SK-N-SH (cell line): Measurements from ENCODE around the gene AKTIP.

Source experiments
- CTCF ChIP-seq: fragments of 200-600 bp; sonication (generic); IDR thresholded peaks from 2 replicates; pipeline ENCODE4 v1.6.1; 2017; ENCODE audit warnings: antibody characterized with exemption, mild to moderate bottlenecking, moderate library complexity
- EP300 ChIP-seq, 2 experiments: IDR thresholded peaks; 2 replicates each; pipeline versions ENCODE4 v1.4.0 to v1.6.1; 2012; ENCODE audit warnings: borderline replicate concordance in 1 of 2, low read depth in 1 of 2, low read length in 1 of 2
- EZH2phosphoT487 ChIP-seq: fragments of 200-600 bp; sonication (generic); IDR thresholded peaks from 2 replicates; pipeline ENCODE4 v1.6.1; 2017; ENCODE audit warnings: low read depth, mixed run types, mild to moderate bottlenecking, antibody characterized with exemption, moderate library complexity, borderline replicate concordance
- FOSL2 ChIP-seq: IDR thresholded peaks from 2 replicates; pipeline ENCODE4 v1.4.0; 2012; ENCODE audit warnings: low read depth, mild to moderate bottlenecking, moderate library complexity, borderline replicate concordance
- MAX ChIP-seq: IDR thresholded peaks from 2 replicates; pipeline ENCODE4 v1.4.0; 2012; ENCODE audit warnings: low read depth
- RXRA ChIP-seq: IDR thresholded peaks from 2 replicates; pipeline ENCODE4 v1.4.0; 2012; ENCODE audit warnings: low read depth, mild to moderate bottlenecking, borderline replicate concordance
- TAF1 ChIP-seq: IDR thresholded peaks from 2 replicates; pipeline ENCODE4 v1.6.1; 2012; ENCODE audit warnings: low read depth, mild to moderate bottlenecking, low read length, moderate library complexity, borderline replicate concordance
- USF2 ChIP-seq: fragments of 150-350 bp; IDR thresholded peaks from 2 replicates; pipeline ENCODE4 v1.6.1; 2017; ENCODE audit warnings: antibody characterized with exemption, low read length, low read depth, borderline replicate concordance

- no peak for TF ChIP-seq CTCF
- TF ChIP-seq TAF1 = no peak
- TF ChIP-seq EZH2phosphoT487 = no peak
- TF ChIP-seq USF2 = no peak
- no peak for TF ChIP-seq EP300 (IDR thresholded peaks at IDR 0.05; ENCODE audit: borderline replicate concordance in 1 of 2, low read depth in 1 of 2, low read length in 1 of 2)
- no peak for TF ChIP-seq FOSL2
- TF ChIP-seq RXRA = no peak
- TF ChIP-seq MAX = no peak
Observed at GRCh38 chr16:53507464-53508179, 4.6 kb upstream of the AKTIP start.
